Measurements from ENCODE around the gene ADRM1. TPM values are rescaled to one million over a fixed set of nuclear protein-coding genes. Genes with fewer than 3 reads are reported as not detected.

Gene ADRM1
- polyA plus RNA-seq, 2 of the 4 experiments (the other 2 are of a cell fraction), result 87.9 to 130 TPM

DNA sequence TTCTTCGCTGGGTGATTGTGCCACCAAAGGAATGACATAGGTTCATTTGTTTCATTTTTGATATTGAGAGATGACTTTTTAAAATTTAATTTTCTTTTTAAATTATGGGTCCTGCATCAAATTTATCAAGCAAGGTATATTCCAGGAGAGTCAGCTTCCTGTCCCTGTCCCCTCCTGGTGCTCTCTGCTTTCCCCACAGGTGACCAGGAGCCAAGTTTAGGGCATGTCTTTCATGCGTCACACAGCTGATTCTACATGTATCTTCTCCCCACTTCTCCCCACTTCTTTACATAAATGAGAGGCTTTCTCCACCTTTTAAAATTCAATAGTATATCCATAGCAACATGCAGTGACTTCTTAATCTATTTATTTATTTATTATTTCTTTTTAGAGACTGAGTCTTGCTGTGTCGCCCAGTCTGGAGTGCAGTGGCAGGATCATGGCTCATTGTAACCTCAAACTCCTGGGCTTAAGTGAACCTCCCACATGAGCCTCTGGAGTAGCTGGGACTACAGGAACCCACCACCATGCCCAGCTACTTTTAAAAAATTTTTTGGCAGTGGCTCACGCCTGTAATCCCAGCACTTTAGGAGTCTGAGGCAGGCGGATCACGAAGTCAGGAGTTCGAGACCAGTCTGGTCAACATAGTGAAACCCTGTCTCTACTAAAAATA lies 34.4 kb upstream of the ADRM1 start:
- FAIRE-seq (no peak), ATAC-seq (no peak), DNase-seq (ENCODE audit: low read depth in 1 of 2, low spot score in 1 of 2) (no peak)
- no peak overlapping the region for H3K4me2 ChIP-seq
- no peaks in the 10 kb centered on the region for H3K4me1 ChIP-seq
- no peak overlapping the region for H3K4me3 ChIP-seq
- H3K27ac ChIP-seq, result no peak overlapping the region
- 84% methylated on average over 7 of the region's 7 CpGs for WGBS (ENCODE audit: missing lambda C conversion rate)
- TF ChIP-seq SMC3 (IDR thresholded peaks at IDR 0.05) (no peak), HDAC2 (IDR thresholded peaks at IDR 0.05) (no peak), FOSL2 (IDR thresholded peaks at IDR 0.05) (no peak), FOSL2 (CRISPR knock-in tag; IDR thresholded peaks at IDR 0.05) (no peak), GATA3 (IDR thresholded peaks at IDR 0.05; ENCODE audit: borderline replicate concordance) (no peak), CHD2 (IDR thresholded peaks at IDR 0.05; ENCODE audit: low read length, partially characterized antibody) (no peak), HOXA7 (CRISPR knock-in tag; IDR thresholded peaks at IDR 0.05) (no peak)
- TF ChIP-seq, protein P1, sequence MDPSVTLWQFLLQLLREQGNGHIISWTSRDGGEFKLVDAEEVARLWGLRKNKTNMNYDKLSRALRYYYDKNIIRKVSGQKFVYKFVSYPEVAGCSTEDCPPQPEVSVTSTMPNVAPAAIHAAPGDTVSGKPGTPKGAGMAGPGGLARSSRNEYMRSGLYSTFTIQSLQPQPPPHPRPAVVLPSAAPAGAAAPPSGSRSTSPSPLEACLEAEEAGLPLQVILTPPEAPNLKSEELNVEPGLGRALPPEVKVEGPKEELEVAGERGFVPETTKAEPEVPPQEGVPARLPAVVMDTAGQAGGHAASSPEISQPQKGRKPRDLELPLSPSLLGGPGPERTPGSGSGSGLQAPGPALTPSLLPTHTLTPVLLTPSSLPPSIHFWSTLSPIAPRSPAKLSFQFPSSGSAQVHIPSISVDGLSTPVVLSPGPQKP (IDR thresholded peaks at IDR 0.05; ENCODE audit: low read depth, low read length), result no peak
- peaks cover 15% of the 10 kb centered on the region; the same call in 2 of the 3 replicates for H3K9me3 ChIP-seq
- CTCF ChIA-PET, result interaction anchor here (0.7 to 1.0 kb wide), 3 partner anchors 9 to 127 kb away, joined by 3 to 4 read pairs (median 3); no protein-coding TSS in a partner anchor
- POLR2A ChIA-PET, result no interaction called here

GRCh38 chr20:62269378-62269777 lies 33.4 kb upstream of the ADRM1 start:
- DNase-seq (ENCODE audit: low read depth in 1 of 2, low spot score in 1 of 2) (no peak), ATAC-seq (no peak), FAIRE-seq (no peak)
- POLR2A ChIA-PET, result no interaction called here
- 94% methylated on average over 14 of the region's 14 CpGs for WGBS (ENCODE audit: missing lambda C conversion rate)
- Histone ChIP-seq H3K4me3 (no peak overlapping the region), H3K9me3 (peaks cover 15% of the 10 kb centered on the region; the same call in 2 of the 3 replicates), H3K4me1 (no peaks in the 10 kb centered on the region), H3K27ac (no peak overlapping the region), H3K4me2 (no peak overlapping the region)
- CTCF ChIA-PET, result interaction anchor here (1.0 kb wide), 1 partner anchor 8 kb away, joined by 3 read pairs; no protein-coding TSS in a partner anchor
- no peak for TF ChIP-seq FOSL2 (IDR thresholded peaks at IDR 0.05)
- TF ChIP-seq FOSL2 (CRISPR knock-in tag; IDR thresholded peaks at IDR 0.05), result no peak
- no peak for TF ChIP-seq ZC3H11A (IDR thresholded peaks at IDR 0.05)
- TF ChIP-seq, protein P2, sequence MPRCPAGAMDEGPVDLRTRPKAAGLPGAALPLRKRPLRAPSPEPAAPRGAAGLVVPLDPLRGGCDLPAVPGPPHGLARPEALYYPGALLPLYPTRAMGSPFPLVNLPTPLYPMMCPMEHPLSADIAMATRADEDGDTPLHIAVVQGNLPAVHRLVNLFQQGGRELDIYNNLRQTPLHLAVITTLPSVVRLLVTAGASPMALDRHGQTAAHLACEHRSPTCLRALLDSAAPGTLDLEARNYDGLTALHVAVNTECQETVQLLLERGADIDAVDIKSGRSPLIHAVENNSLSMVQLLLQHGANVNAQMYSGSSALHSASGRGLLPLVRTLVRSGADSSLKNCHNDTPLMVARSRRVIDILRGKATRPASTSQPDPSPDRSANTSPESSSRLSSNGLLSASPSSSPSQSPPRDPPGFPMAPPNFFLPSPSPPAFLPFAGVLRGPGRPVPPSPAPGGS (IDR thresholded peaks at IDR 0.05), result no peak
- no peak for TF ChIP-seq PHF8 (IDR thresholded peaks at IDR 0.05; ENCODE audit: borderline replicate concordance, low read depth)
- TF ChIP-seq, protein P3, sequence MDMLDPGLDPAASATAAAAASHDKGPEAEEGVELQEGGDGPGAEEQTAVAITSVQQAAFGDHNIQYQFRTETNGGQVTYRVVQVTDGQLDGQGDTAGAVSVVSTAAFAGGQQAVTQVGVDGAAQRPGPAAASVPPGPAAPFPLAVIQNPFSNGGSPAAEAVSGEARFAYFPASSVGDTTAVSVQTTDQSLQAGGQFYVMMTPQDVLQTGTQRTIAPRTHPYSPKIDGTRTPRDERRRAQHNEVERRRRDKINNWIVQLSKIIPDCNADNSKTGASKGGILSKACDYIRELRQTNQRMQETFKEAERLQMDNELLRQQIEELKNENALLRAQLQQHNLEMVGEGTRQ (IDR thresholded peaks at IDR 0.05), result no peak
- no peak for TF ChIP-seq HMGXB4 (CRISPR knock-in tag; IDR thresholded peaks at IDR 0.05; ENCODE audit: borderline replicate concordance)
- TF ChIP-seq HOXA7 (CRISPR knock-in tag; IDR thresholded peaks at IDR 0.05), result no peak
- no peak for TF ChIP-seq EHMT2 (IDR thresholded peaks at IDR 0.05; ENCODE audit: low read depth)
- TF ChIP-seq, protein P4, sequence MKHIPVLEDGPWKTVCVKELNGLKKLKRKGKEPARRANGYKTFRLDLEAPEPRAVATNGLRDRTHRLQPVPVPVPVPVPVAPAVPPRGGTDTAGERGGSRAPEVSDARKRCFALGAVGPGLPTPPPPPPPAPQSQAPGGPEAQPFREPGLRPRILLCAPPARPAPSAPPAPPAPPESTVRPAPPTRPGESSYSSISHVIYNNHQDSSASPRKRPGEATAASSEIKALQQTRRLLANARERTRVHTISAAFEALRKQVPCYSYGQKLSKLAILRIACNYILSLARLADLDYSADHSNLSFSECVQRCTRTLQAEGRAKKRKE (CRISPR knock-in tag; IDR thresholded peaks at IDR 0.05; ENCODE audit: low read depth), result no peak

DNA sequence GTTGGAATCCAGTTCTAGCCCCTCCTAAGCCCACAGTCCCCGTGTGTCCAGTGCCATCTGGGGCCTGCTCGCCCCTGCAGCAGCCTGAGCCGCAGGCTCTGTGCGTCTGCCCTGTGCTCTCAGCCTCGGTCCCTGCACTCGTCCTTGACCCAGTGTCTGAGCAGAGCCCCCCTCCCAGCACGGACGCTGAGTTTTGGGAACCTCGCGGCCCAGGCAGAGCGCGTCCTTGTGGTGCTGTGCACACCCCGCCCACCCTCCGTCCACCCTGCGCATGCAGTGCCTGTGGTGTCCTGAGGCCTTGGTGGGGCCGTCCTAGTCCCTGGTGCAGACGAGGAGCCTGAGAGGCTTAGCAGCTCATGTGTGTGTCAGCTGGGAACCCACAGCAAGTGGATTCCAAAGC lies 32.9 kb upstream of the ADRM1 start:
- WGBS (ENCODE audit: missing lambda C conversion rate), result 87% methylated on average over 17 of the region's 17 CpGs
- no peak overlapping the region for H3K4me3 ChIP-seq
- no peak for FAIRE-seq
- no peak for DNase-seq (ENCODE audit: low read depth in 1 of 2, low spot score in 1 of 2)
- TF ChIP-seq ZC3H11A (IDR thresholded peaks at IDR 0.05) (no peak), MAZ (IDR thresholded peaks at IDR 0.05; ENCODE audit: borderline replicate concordance, low read depth, low read length) (no peak), HOXB13 (CRISPR knock-in tag; IDR thresholded peaks at IDR 0.05; ENCODE audit: low read depth) (no peak), HES2 (IDR thresholded peaks at IDR 0.05) (no peak), RFX5 (IDR thresholded peaks at IDR 0.05) (no peak), ZNF302 (CRISPR knock-in tag; IDR thresholded peaks at IDR 0.05) (no peak), HMGXB4 (CRISPR knock-in tag; IDR thresholded peaks at IDR 0.05; ENCODE audit: borderline replicate concordance) (no peak), BHLHE40 (IDR thresholded peaks at IDR 0.05; ENCODE audit: low read depth, low read length) (no peak)
- TF ChIP-seq, protein P5, sequence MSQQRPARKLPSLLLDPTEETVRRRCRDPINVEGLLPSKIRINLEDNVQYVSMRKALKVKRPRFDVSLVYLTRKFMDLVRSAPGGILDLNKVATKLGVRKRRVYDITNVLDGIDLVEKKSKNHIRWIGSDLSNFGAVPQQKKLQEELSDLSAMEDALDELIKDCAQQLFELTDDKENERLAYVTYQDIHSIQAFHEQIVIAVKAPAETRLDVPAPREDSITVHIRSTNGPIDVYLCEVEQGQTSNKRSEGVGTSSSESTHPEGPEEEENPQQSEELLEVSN (IDR thresholded peaks at IDR 0.05; ENCODE audit: borderline replicate concordance, low read depth), result no peak
- peak; percentile 53 to 60; a peak in 3 of 6 replicates for ATAC-seq
- H3K9me3 ChIP-seq, result peaks cover 11% of the 10 kb centered on the region; the same call in 2 of the 3 replicates
- no peak overlapping the region for H3K4me2 ChIP-seq
- POLR2A ChIA-PET, result no interaction called here
- no peaks in the 10 kb centered on the region for H3K4me1 ChIP-seq
- no peak overlapping the region for H3K27ac ChIP-seq
- CTCF ChIA-PET, result no interaction called here
